KMS-11 (cell line): ENCODE data around the gene SLC24A4.
"Not testable (repeated sequence)": the region's sequence is repeated elsewhere in the genome, so short reads cannot be mapped to it uniquely, and the experiment has no call there.

ENCODE experiments used
- H2AFZ ChIP-seq: fragments of 200-600 bp; sonication (generic); 2 replicates; pipeline ENCODE4 v1.6.1; 2016; ENCODE audit warnings: antibody characterized with exemption, mixed run types, low read depth
- H3K27ac ChIP-seq: fragments of 200-600 bp; sonication (generic); 2 replicates; pipeline ENCODE4 v1.6.1; 2016; ENCODE audit warnings: mild to moderate bottlenecking, mixed run types
- H3K27me3 ChIP-seq: fragments of 200-600 bp; sonication (generic); 2 replicates; pipeline ENCODE4 v1.6.1; 2017; ENCODE audit warnings: mild to moderate bottlenecking, low read depth, mixed run types, moderate library complexity; ENCODE audit not compliant: insufficient read depth
- H3K36me3 ChIP-seq: fragments of 200-600 bp; sonication (generic); 2 replicates; pipeline ENCODE4 v1.6.1; 2017; ENCODE audit warnings: mild to moderate bottlenecking, mixed run types; ENCODE audit not compliant: insufficient read depth
- H3K4me1 ChIP-seq: fragments of 200-600 bp; sonication (generic); 2 replicates; pipeline ENCODE4 v1.6.1; 2016; ENCODE audit warnings: mild to moderate bottlenecking, low read depth, mixed run types; ENCODE audit not compliant: poor library complexity, severe bottlenecking
- H3K4me2 ChIP-seq: fragments of 200-600 bp; sonication (generic); 2 replicates; pipeline ENCODE4 v1.7.0; 2016; ENCODE audit warnings: mild to moderate bottlenecking, mixed run types
- H3K4me3 ChIP-seq: fragments of 200-600 bp; sonication (generic); IDR thresholded peaks from 2 replicates; pipeline ENCODE4 v1.6.1; 2017; ENCODE audit warnings: low read depth, low read length, mixed read lengths; ENCODE audit not compliant: insufficient read depth
- H3K79me2 ChIP-seq: fragments of 200-600 bp; sonication (generic); 2 replicates; pipeline ENCODE4 v1.6.1; 2016; ENCODE audit warnings: low read depth, mixed run types; ENCODE audit not compliant: insufficient read depth
- H3K9ac ChIP-seq: fragments of 200-600 bp; sonication (generic); 2 replicates; pipeline ENCODE4 v1.6.1; 2016; ENCODE audit warnings: mild to moderate bottlenecking, mixed run types
- H4K20me1 ChIP-seq: fragments of 200-600 bp; sonication (generic); 2 replicates; pipeline ENCODE4 v1.6.1; 2016; ENCODE audit warnings: mild to moderate bottlenecking, mixed run types; ENCODE audit not compliant: insufficient read depth
- CTCF ChIP-seq: fragments of 200-600 bp; sonication (generic); conservative IDR thresholded peaks from 2 replicates; pipeline ENCODE4 v1.6.1; 2017; ENCODE audit warnings: low read depth, mild to moderate bottlenecking, antibody characterized with exemption, low read length, moderate library complexity, mixed read lengths

SLC24A4 gene

DNA sequence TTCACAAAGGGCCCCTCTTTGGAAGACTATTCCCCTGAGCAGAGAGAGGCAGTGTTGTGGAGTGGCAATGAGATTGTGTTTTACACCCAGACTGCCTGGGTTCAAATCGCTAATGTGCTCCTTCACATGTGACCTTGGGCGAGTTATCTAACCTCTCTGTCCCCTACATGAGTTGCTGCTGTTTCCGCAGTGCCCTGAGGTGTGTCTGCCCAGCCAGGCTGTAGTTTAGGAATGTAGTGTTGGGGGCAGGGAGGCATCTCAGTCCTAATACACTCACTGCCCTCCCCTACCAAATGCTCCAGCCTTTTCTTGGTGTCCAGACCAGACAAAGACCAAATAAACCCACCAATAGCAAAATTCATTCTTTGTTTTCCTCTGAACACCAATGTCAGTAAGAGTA, 78.6 kb downstream of the SLC24A4 start:
- Histone ChIP-seq H2AFZ (no peak overlapping the region), H3K4me1 (no peaks in the 10 kb centered on the region), H3K27me3 (no peaks in the 10 kb centered on the region), H3K36me3 (no peaks in the 10 kb centered on the region), H3K4me2 (no peak overlapping the region), H3K79me2 (no peaks in the 10 kb centered on the region), H3K27ac (no peak overlapping the region), H4K20me1 (no peaks in the 10 kb centered on the region), H3K4me3 (no peak overlapping the region), H3K9ac (no peak overlapping the region)
- no peak for TF ChIP-seq CTCF

DNA sequence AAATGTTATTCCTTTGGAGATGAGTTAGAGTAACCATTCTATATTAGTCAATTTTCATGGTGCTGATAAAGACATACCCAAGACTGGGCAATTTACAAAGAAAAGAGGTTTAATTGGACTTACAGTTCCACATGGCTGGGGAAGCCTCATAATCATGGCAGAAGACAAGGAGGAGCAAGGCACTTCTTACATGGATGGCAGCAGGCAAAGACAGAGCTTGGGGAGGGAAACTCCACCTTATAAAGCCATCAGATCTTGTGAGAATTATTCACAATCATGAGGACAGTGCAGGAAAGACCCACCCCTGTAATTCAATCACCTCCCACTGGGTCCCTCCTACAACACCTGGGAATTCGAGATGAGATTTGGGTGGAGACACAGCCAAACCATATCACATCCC, 79.5 kb downstream of the SLC24A4 start:
- not testable (repeated sequence) for H3K4me3 ChIP-seq, H3K4me1 ChIP-seq, H2AFZ ChIP-seq, H3K4me2 ChIP-seq, H4K20me1 ChIP-seq, H3K36me3 ChIP-seq, H3K27me3 ChIP-seq, H3K79me2 ChIP-seq, H3K9ac ChIP-seq, H3K27ac ChIP-seq

GRCh38 chr14:92404018-92404417, 81.1 kb downstream of the SLC24A4 start:
- H3K36me3 ChIP-seq, result no peaks in the 10 kb centered on the region
- no peaks in the 10 kb centered on the region for H3K27me3 ChIP-seq
- H3K27ac ChIP-seq, result no peak overlapping the region
- H3K79me2 ChIP-seq, result no peaks in the 10 kb centered on the region
- H3K9ac ChIP-seq, result no peak overlapping the region
- no peaks in the 10 kb centered on the region for H4K20me1 ChIP-seq
- no peak overlapping the region for H3K4me2 ChIP-seq
- no peak for TF ChIP-seq CTCF
- no peaks in the 10 kb centered on the region for H3K4me1 ChIP-seq
- no peak overlapping the region for H2AFZ ChIP-seq
- no peak overlapping the region for H3K4me3 ChIP-seq

- no peak overlapping the region for H3K4me3 ChIP-seq
- no peak for TF ChIP-seq CTCF
- no peak overlapping the region for H2AFZ ChIP-seq
- H3K27me3 ChIP-seq, result no peaks in the 10 kb centered on the region
- no peaks in the 10 kb centered on the region for H4K20me1 ChIP-seq
- H3K36me3 ChIP-seq, result no peaks in the 10 kb centered on the region
- no peaks in the 10 kb centered on the region for H3K4me1 ChIP-seq
- H3K4me2 ChIP-seq, result no peak overlapping the region
- H3K27ac ChIP-seq, result no peak overlapping the region
- H3K9ac ChIP-seq, result no peak overlapping the region
- no peaks in the 10 kb centered on the region for H3K79me2 ChIP-seq
These were observed 81.5 kb downstream of the SLC24A4 start for GRCh38 chr14:92404421-92404820.

DNA sequence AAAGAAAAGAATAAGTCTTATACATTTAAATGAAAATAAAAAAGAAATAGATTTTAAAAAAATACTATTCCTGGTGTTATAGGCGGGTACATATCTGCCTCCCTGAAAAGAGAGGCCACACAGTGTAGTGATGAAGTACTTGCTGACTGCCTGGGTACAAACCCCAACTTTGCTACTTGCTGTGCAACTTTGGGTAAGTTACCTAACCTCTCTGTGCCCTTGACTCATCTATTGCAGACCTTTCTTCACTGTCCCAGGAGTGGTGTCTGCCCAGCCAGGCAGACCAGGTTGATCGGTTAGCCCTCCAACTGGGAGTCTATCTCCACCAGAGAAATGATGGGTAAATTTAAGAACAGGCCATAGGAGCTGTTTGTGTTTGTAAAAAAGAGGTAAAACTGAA, 82.0 kb downstream of the SLC24A4 start:
- Histone ChIP-seq H2AFZ (no peak overlapping the region), H3K4me3 (no peak overlapping the region), H3K36me3 (no peaks in the 10 kb centered on the region), H4K20me1 (no peaks in the 10 kb centered on the region), H3K27ac (no peak overlapping the region), H3K4me2 (no peak overlapping the region), H3K9ac (no peak overlapping the region), H3K79me2 (no peaks in the 10 kb centered on the region), H3K27me3 (no peaks in the 10 kb centered on the region), H3K4me1 (no peaks in the 10 kb centered on the region)
- TF ChIP-seq CTCF, result no peak
